B cell (primary cell): Measurements from ENCODE around the gene CYP2S1.

Source experiments
- EZH2 ChIP-seq: IDR thresholded peaks from 2 replicates; pipeline ENCODE4 v1.6.1; 2012; ENCODE audit warnings: borderline replicate concordance, low read depth, mild to moderate bottlenecking, moderate library complexity, low read length; ENCODE audit not compliant: insufficient read depth, poor library complexity, severe bottlenecking
- TF ChIP-seq, protein P1 (sequence below): fragments of 200-600 bp; IDR thresholded peaks from one replicate; pipeline ENCODE4 v1.8.0; 2022; ENCODE audit warnings: antibody characterized with exemption, mild to moderate bottlenecking

DNA sequence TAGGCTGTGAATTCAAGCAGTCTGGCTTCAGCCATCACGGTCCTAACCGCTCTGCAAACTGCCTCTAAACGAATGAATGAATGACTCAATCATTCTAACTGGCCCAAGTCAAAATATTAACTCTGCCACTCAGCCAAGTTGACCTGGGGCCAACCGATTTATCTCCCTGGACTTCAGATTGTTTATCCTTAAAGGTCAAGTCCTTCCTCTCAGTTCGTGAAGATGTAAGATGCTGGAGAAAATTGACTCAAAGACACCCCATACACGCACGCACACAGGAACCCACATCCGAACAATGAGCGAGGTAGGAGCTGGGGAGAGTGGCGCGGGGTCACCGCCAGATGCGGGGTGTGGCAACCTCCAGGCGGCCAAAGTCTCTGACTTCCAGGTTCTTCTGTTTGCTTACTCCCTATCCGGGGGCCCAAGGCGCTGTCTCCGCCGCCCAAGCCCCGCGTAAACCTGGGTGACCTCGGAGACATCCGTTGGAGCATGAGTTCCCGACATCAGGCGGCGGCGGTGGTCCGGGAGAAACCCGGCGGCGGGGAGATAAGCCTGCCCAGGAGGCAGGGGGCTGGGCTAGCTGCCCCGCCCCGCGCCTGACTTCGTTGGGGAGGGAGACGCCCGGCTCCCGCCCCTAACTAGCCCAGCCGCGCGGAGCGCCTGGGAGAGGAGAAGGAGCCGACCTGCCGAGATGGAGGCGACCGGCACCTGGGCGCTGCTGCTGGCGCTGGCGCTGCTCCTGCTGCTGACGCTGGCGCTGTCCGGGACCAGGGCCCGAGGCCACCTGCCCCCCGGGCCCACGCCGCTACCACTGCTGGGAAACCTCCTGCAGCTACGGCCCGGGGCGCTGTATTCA is at the start of gene CYP2S1:
- TF ChIP-seq, protein P1, sequence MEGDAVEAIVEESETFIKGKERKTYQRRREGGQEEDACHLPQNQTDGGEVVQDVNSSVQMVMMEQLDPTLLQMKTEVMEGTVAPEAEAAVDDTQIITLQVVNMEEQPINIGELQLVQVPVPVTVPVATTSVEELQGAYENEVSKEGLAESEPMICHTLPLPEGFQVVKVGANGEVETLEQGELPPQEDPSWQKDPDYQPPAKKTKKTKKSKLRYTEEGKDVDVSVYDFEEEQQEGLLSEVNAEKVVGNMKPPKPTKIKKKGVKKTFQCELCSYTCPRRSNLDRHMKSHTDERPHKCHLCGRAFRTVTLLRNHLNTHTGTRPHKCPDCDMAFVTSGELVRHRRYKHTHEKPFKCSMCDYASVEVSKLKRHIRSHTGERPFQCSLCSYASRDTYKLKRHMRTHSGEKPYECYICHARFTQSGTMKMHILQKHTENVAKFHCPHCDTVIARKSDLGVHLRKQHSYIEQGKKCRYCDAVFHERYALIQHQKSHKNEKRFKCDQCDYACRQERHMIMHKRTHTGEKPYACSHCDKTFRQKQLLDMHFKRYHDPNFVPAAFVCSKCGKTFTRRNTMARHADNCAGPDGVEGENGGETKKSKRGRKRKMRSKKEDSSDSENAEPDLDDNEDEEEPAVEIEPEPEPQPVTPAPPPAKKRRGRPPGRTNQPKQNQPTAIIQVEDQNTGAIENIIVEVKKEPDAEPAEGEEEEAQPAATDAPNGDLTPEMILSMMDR, result no peak
- no peak for TF ChIP-seq EZH2
